ENCODE measurements around the gene BCKDHB.

- TF ChIP-seq CTCF (IDR thresholded peaks at IDR 0.05) (no peak), POLR2A (IDR thresholded peaks at IDR 0.05) (no peak), POLR2AphosphoS5 (IDR thresholded peaks at IDR 0.05) (no peak)
These were observed 57.3 kb downstream of the BCKDHB start for GRCh38 chr6:80163754-80164187.
